Loucy (cell line): ENCODE data around the gene UBALD1.

Experiments used
- EZH2phosphoT487 ChIP-seq: fragments of 200-600 bp; IDR thresholded peaks from 2 replicates; pipeline ENCODE4 v1.6.1; 2018; ENCODE audit warnings: antibody characterized with exemption, mild to moderate bottlenecking, moderate library complexity, borderline replicate concordance
- TF ChIP-seq, protein P1 (sequence below): fragments of 200-600 bp; sonication (generic); conservative IDR thresholded peaks from 2 replicates; pipeline ENCODE4 v1.5.1; 2014; ENCODE audit warnings: mild to moderate bottlenecking, antibody characterized with exemption, low read length

DNA sequence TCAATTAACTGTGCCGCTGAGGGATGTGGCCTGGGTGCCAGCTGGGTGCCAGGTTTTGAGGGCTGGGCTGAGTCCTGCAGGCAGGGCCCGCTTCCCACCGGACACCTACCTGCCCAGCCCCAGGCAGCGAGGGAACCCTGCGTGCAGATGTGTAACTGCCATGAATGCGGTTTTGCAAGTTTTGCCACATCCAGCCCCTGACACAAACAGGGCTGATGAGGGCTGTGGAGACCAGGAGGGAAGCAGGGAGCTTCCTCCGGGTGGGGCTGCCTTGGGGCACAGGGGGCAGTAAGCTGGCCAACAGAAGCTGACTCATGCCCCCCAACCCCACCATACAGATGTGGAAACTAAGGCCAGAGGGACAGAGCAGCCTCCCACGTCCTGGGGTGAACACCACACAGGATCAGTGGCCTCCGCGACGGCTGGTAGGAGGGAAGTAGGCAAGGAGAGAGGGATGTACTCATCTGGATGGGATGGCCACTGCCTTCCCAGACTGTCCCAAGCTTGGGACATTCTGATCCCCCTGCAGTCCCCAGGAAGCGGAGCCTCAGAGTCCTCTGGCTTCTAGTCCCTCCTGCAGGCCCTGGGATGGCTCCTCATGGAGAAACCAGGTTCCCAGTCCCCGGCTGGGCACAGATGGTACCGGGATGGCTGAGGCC lies 1.6 kb downstream of the UBALD1 start:
- TF ChIP-seq, protein P1, sequence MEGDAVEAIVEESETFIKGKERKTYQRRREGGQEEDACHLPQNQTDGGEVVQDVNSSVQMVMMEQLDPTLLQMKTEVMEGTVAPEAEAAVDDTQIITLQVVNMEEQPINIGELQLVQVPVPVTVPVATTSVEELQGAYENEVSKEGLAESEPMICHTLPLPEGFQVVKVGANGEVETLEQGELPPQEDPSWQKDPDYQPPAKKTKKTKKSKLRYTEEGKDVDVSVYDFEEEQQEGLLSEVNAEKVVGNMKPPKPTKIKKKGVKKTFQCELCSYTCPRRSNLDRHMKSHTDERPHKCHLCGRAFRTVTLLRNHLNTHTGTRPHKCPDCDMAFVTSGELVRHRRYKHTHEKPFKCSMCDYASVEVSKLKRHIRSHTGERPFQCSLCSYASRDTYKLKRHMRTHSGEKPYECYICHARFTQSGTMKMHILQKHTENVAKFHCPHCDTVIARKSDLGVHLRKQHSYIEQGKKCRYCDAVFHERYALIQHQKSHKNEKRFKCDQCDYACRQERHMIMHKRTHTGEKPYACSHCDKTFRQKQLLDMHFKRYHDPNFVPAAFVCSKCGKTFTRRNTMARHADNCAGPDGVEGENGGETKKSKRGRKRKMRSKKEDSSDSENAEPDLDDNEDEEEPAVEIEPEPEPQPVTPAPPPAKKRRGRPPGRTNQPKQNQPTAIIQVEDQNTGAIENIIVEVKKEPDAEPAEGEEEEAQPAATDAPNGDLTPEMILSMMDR: no peak
- TF ChIP-seq EZH2phosphoT487: no peak
